Dedifferentiated amniotic fluid mesenchymal stem cell (primary cell): Measurements from ENCODE around the gene AKAP11.

Source experiments
- DNase-seq: peaks from one replicate; pipeline ENCODE4 v3.0.0-alpha.2; 2016; ENCODE audit errors: extremely low spot score

The AKAP11 gene

DNA sequence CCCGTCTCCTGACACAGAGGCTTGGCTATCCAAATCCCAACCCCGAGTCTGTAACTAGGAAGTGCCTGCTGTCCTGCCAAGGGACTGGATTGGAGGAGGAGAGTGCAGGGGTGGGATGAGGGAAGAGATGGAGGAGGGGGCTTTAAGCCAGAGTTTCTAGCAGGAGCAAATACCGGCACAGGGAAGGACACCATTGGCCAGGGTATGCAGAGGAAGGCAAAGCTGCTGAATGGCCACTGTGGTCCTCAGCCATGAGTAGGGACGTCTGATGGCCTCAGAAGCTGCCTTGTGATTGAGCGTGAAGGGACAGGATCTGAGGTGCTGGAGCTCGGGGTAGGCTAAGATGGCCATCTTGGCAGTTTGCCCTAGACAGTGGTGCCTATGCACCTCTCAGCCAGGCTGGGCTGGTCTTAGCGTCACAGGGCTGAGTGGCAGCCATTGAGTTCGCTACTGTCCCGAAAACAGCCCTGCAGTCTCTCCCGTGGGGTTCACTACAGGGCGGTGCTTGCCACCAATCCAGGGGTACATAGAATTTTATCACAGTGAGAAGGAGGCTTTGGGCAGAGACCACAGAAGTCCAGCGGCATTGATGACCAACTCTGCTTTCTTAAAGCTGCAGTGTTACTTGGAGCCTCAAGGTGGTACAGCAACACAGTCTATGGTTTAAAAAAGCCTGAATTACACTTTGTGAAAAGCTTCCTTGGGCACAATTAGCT is 61.8 kb downstream of the AKAP11 start:
- DNase-seq, result peak; percentile 35

DNA sequence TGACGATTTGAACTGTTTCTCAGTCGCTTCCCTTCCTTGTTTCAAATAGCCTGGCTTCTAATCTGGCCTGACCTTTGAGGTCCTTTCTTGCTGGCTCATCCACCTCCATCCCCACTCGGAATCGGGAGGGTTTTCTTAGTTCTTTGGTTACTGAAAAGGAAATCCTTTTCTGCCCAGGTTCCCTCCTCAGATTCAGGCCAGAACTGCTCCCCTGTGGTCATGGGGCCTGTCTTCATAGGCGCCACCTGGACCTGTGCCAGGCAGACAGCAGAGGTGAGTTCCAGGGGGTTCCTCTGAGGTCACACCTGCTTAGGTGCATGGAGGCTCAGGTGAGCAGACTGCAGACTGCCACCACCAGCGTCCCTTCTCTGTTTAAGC is 62.4 kb downstream of the AKAP11 start:
- no peak for DNase-seq

DNA sequence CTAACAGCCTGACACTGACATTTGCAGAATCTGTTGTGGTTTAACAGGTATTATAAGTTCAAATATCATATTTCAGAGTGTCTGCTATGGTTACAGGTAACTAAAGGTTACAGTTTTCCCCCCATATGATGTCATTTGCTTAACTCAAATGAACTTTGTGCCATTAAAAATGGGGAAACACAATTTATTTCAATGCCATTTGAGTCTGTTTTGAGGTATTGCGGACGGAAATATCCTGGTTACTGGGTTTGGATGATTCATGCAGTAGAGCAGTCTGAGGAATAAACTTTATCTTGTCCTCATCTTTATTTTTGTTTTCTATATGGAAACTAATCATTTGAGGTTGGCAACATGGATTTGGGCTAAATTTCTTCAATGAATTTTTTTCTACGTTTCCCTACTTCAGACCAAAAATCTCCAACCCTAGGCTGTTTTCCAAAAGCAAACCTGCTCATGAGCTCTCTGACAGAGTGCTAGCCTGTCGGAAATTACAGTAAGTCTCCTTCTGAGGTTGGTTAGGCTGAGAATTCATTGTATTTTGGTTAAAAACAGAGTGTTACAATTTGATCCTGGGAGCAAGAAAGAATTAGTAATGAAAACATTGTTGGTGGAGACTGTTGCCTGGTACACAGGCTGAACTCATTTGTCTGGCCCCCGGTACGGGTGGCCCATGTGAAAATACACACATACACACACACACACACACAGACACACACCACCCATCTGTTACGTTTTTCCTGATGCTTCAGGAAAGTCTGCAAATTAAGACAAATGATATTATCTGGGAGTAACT is 66.1 kb downstream of the AKAP11 start:
- DNase-seq, result no peak

DNA sequence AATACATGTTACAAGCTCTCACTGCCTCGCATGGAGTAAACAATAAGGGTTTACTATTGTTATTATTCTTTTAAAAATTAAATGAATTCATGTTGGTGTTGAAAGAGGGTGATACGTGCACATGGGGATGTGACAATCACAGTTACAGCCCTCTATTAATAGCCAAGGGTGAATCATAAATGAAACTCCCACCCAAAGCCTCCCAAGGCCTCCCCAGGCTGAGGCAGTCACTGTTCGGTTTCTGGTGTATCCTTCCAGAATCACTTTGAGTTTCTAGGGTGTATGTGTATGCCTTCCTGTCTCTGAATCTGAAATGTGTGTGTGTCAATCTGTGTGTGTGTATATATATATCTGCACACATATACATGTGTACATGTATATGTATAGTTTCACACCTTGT is 73.4 kb downstream of the AKAP11 start:
- no peak for DNase-seq

GRCh38 chr13:42348576-42348975 is 76.6 kb downstream of the AKAP11 start:
- no peak for DNase-seq

DNA sequence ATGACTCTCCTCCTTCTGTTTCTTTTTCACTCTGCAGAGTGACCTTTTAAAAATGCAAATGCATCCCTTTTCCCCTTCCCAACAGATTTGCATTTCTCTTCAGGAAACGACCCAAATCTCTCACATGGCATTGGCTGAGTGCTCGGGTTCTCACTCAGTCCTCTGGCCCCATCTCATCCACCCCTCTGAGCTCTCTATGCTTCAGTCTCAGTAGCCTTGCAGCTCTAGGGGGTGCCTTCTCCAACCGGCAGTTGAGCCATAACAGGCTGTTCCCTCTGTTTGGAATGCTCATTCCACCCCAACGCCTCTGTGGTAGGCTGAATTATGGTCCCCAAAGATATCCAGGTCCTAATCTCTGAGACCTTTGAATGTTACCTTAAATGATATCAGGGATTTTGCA is 78.2 kb downstream of the AKAP11 start:
- DNase-seq, result no peak

GRCh38 chr13:42354241-42355091 is 82.5 kb downstream of the AKAP11 start:
- no peak for DNase-seq

DNA sequence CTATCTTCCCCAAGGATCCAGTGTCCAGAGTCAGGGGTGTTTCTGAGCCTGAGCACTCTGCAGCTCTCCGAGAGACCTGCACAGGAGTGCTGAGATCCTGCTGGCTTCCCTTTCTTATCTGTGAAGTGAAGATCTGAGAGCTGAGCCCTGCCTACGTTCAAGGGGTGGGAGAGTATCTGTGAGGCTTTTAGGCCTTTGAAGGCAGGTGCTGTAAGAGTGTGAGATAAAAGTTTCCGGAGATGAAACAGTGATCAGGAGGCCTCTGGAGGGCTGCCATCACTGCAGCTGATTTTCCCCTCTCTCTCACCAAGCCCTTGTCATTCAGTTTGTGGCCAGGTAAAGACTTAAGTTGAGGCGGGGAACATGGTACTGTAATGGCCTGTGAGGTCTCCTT is 83.1 kb downstream of the AKAP11 start:
- DNase-seq, result no peak

GRCh38 chr13:42355491-42356183 is 83.7 kb downstream of the AKAP11 start:
- DNase-seq, result no peak

DNA sequence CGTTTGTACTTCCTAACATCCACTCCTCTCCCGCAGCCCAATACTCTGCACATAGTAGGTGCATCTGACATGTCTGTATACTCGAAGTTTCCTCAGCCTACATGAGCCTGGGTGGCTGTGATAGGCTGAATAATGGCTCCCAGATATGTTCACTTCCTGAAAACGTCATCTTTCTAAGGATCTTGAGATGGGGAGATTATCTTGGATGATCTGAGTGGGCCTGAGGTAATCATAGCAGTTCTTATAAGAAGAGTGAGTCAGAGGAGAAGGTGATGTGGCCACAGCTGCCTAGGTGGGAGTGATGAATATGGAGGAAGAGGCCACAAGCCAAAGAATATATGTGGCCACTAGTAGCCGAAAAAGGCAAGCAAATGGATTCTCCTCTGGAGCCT is 84.2 kb downstream of the AKAP11 start:
- DNase-seq, result no peak

DNA sequence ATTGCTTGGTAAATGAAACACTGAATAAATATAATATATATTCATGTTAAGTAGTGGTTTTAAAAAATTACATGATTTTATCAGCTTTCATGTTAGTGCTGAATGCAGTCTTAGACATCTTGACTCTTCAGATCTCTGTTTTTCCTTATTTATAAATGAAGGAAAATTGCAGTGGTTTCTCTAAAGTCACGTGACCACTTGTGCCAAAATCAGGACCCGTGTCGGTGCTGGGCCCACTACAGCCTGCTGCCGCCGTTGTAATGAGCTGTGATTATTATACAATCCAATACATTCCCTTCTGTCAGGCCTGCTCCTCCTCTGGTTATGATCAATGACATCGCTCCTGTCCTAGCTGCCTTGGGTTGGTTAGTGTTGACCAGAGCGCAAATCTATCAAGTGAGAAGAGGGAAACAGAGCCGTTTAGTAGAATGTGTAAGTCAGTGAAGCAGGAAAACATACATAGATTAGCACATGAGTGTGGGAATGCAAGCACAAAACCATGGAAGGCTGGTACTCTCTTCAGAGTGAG is 88.2 kb downstream of the AKAP11 start:
- DNase-seq, result no peak

- DNase-seq, result no peak
Measured at GRCh38 chr13:42361701-42362100, 89.7 kb downstream of the AKAP11 start.

GRCh38 chr13:42363941-42364612 is 92.1 kb downstream of the AKAP11 start:
- no peak for DNase-seq

DNA sequence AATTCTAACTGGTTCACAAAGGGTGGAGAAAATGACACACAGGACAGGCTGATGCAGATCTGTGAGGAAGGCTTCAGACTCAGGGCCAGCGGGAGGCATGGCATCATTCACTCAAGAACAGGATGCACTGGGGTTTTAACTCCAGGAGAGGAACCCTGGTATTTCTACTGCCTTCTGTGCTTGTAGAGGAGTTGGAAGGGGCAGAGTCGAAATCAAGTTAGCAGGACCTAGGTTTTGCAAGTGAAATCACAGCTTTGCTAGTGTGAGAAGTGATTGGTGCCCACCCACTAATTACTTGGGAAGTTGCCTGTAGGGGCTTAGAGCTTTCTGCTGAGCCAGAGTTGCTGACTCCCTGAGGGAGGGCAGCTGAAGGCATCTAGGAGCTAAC is 92.7 kb downstream of the AKAP11 start:
- DNase-seq, result no peak

- DNase-seq, result no peak
Measured at GRCh38 chr13:42367831-42368230, 95.9 kb downstream of the AKAP11 start.

GRCh38 chr13:42369071-42369797 is 97.3 kb downstream of the AKAP11 start:
- DNase-seq, result no peak

- DNase-seq, result no peak
Measured at GRCh38 chr13:42370229-42370628, 98.3 kb downstream of the AKAP11 start.
